Measurements from ENCODE around the gene RHBDL1. TPM values are rescaled to one million over a fixed set of nuclear protein-coding genes. Genes with fewer than 3 reads are reported as not detected.

The RHBDL1 gene
- total and polyA plus RNA-seq, 2 experiments from 2014 or later = 8.4 to 10.1 TPM

DNA sequence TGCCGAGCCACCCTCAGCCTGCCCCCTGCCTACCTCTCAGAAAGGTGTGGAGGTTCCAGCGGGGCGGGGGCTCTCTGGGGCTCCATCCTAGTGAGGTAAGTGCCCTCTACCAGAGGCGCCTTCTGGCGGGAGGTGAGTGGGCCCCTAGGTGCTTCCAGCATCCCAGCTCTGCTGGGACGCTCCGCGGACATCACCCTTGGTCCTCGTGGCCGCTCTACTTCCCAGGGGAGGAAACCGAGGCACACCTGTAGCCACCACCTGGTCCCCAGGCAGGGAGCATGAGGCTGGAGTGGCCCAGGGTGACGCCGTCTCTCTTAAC is 32.5 kb upstream of the RHBDL1 start:
- peak overlapping the region; percentile 80 for H3K4me2 ChIP-seq
- no peak overlapping the region for H2AFZ ChIP-seq
- 0 out of 2 replicates have a peak, but pooled peaks cover 4% of the 10 kb centered on the region for H3F3A ChIP-seq (replicated peaks; ENCODE audit: low read depth)
- no peaks in the 10 kb centered on the region for H3K36me3 ChIP-seq (ENCODE audit: insufficient read depth)
- Mint-ChIP-seq H3K9me3 (no peaks in the 10 kb centered on the region), H3K27me3 (ENCODE audit: insufficient read depth, low read depth, poor library complexity) (peaks cover 5% of the 10 kb centered on the region), H3K27ac (no peak overlapping the region), H3K4me1 (peaks cover 16% of the 10 kb centered on the region; the same call in 2 of the 3 replicates), H3K4me3 (peak overlapping the region; percentile 75), H3K36me3 (ENCODE audit: low read depth) (no peaks in the 10 kb centered on the region)
- no peak for TF ChIP-seq JUNB (IDR thresholded peaks at IDR 0.05; ENCODE audit: unreplicated experiment)
- TF ChIP-seq ZNF331 (CRISPR knock-in tag; IDR thresholded peaks at IDR 0.05; ENCODE audit: low read depth) = no peak
- no peak for TF ChIP-seq EZH2 (IDR thresholded peaks at IDR 0.05; ENCODE audit: low read depth, unreplicated experiment)
- no peak for TF ChIP-seq STAT1 (IDR thresholded peaks at IDR 0.05; ENCODE audit: unreplicated experiment)
- no peak for TF ChIP-seq CREB1 (CRISPR knock-in tag; IDR thresholded peaks at IDR 0.05; ENCODE audit: low read depth)
- no peak for TF ChIP-seq ZNF114 (CRISPR knock-in tag; IDR thresholded peaks at IDR 0.05)
- TF ChIP-seq, protein P1, sequence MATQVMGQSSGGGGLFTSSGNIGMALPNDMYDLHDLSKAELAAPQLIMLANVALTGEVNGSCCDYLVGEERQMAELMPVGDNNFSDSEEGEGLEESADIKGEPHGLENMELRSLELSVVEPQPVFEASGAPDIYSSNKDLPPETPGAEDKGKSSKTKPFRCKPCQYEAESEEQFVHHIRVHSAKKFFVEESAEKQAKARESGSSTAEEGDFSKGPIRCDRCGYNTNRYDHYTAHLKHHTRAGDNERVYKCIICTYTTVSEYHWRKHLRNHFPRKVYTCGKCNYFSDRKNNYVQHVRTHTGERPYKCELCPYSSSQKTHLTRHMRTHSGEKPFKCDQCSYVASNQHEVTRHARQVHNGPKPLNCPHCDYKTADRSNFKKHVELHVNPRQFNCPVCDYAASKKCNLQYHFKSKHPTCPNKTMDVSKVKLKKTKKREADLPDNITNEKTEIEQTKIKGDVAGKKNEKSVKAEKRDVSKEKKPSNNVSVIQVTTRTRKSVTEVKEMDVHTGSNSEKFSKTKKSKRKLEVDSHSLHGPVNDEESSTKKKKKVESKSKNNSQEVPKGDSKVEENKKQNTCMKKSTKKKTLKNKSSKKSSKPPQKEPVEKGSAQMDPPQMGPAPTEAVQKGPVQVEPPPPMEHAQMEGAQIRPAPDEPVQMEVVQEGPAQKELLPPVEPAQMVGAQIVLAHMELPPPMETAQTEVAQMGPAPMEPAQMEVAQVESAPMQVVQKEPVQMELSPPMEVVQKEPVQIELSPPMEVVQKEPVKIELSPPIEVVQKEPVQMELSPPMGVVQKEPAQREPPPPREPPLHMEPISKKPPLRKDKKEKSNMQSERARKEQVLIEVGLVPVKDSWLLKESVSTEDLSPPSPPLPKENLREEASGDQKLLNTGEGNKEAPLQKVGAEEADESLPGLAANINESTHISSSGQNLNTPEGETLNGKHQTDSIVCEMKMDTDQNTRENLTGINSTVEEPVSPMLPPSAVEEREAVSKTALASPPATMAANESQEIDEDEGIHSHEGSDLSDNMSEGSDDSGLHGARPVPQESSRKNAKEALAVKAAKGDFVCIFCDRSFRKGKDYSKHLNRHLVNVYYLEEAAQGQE (IDR thresholded peaks at IDR 0.05; ENCODE audit: unreplicated experiment) = no peak
- TF ChIP-seq POLR2AphosphoS5 (IDR thresholded peaks at IDR 0.05; ENCODE audit: low read depth) = no peak
- TF ChIP-seq, protein P2, sequence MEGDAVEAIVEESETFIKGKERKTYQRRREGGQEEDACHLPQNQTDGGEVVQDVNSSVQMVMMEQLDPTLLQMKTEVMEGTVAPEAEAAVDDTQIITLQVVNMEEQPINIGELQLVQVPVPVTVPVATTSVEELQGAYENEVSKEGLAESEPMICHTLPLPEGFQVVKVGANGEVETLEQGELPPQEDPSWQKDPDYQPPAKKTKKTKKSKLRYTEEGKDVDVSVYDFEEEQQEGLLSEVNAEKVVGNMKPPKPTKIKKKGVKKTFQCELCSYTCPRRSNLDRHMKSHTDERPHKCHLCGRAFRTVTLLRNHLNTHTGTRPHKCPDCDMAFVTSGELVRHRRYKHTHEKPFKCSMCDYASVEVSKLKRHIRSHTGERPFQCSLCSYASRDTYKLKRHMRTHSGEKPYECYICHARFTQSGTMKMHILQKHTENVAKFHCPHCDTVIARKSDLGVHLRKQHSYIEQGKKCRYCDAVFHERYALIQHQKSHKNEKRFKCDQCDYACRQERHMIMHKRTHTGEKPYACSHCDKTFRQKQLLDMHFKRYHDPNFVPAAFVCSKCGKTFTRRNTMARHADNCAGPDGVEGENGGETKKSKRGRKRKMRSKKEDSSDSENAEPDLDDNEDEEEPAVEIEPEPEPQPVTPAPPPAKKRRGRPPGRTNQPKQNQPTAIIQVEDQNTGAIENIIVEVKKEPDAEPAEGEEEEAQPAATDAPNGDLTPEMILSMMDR (conservative IDR thresholded peaks at IDR 0.05; ENCODE audit: low read depth in 2 of 2) = no peak
- TF ChIP-seq, protein P3, sequence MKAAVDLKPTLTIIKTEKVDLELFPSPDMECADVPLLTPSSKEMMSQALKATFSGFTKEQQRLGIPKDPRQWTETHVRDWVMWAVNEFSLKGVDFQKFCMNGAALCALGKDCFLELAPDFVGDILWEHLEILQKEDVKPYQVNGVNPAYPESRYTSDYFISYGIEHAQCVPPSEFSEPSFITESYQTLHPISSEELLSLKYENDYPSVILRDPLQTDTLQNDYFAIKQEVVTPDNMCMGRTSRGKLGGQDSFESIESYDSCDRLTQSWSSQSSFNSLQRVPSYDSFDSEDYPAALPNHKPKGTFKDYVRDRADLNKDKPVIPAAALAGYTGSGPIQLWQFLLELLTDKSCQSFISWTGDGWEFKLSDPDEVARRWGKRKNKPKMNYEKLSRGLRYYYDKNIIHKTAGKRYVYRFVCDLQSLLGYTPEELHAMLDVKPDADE (IDR thresholded peaks at IDR 0.05) = no peak
- TF ChIP-seq NANOG (IDR thresholded peaks at IDR 0.05; ENCODE audit: borderline replicate concordance) = no peak
- TF ChIP-seq, protein P4, sequence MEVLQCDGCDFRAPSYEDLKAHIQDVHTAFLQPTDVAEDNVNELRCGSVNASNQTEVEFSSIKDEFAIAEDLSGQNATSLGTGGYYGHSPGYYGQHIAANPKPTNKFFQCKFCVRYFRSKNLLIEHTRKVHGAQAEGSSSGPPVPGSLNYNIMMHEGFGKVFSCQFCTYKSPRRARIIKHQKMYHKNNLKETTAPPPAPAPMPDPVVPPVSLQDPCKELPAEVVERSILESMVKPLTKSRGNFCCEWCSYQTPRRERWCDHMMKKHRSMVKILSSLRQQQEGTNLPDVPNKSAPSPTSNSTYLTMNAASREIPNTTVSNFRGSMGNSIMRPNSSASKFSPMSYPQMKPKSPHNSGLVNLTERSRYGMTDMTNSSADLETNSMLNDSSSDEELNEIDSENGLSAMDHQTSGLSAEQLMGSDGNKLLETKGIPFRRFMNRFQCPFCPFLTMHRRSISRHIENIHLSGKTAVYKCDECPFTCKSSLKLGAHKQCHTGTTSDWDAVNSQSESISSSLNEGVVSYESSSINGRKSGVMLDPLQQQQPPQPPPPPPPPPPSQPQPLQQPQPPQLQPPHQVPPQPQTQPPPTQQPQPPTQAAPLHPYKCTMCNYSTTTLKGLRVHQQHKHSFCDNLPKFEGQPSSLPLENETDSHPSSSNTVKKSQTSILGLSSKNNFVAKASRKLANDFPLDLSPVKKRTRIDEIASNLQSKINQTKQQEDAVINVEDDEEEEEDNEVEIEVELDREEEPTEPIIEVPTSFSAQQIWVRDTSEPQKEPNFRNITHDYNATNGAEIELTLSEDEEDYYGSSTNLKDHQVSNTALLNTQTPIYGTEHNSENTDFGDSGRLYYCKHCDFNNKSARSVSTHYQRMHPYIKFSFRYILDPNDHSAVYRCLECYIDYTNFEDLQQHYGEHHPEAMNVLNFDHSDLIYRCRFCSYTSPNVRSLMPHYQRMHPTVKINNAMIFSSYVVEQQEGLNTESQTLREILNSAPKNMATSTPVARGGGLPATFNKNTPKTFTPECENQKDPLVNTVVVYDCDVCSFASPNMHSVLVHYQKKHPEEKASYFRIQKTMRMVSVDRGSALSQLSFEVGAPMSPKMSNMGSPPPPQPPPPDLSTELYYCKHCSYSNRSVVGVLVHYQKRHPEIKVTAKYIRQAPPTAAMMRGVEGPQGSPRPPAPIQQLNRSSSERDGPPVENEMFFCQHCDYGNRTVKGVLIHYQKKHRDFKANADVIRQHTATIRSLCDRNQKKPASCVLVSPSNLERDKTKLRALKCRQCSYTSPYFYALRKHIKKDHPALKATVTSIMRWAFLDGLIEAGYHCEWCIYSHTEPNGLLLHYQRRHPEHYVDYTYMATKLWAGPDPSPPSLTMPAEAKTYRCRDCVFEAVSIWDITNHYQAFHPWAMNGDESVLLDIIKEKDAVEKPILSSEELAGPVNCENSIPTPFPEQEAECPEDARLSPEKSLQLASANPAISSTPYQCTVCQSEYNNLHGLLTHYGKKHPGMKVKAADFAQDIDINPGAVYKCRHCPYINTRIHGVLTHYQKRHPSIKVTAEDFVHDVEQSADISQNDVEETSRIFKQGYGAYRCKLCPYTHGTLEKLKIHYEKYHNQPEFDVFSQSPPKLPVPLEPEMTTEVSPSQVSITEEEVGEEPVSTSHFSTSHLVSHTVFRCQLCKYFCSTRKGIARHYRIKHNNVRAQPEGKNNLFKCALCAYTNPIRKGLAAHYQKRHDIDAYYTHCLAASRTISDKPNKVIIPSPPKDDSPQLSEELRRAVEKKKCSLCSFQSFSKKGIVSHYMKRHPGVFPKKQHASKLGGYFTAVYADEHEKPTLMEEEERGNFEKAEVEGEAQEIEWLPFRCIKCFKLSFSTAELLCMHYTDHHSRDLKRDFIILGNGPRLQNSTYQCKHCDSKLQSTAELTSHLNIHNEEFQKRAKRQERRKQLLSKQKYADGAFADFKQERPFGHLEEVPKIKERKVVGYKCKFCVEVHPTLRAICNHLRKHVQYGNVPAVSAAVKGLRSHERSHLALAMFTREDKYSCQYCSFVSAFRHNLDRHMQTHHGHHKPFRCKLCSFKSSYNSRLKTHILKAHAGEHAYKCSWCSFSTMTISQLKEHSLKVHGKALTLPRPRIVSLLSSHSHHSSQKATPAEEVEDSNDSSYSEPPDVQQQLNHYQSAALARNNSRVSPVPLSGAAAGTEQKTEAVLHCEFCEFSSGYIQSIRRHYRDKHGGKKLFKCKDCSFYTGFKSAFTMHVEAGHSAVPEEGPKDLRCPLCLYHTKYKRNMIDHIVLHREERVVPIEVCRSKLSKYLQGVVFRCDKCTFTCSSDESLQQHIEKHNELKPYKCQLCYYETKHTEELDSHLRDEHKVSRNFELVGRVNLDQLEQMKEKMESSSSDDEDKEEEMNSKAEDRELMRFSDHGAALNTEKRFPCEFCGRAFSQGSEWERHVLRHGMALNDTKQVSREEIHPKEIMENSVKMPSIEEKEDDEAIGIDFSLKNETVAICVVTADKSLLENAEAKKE (CRISPR knock-in tag; IDR thresholded peaks at IDR 0.05) = no peak
- TF ChIP-seq EZH2phosphoT487 (IDR thresholded peaks at IDR 0.05; ENCODE audit: unreplicated experiment) = no peak
- H3K79me2 ChIP-seq (replicated peaks; ENCODE audit: insufficient read depth) = peaks cover 17% of the 10 kb centered on the region; the same call in 1 of the 2 replicates
- peak overlapping the region; percentile 74 for H3K4me3 ChIP-seq
- no peaks in the 10 kb centered on the region; the same call in 1 of the 2 replicates for H4K20me1 ChIP-seq (replicated peaks; ENCODE audit: insufficient read depth)
- no peaks in the 10 kb centered on the region for H3K27me3 ChIP-seq (ENCODE audit: insufficient read depth)
- ATAC-seq (no peak), DNase-seq (ENCODE audit: low spot score) (no peak)
- H3K4me1 ChIP-seq (ENCODE audit: insufficient read depth) = peaks cover 16% of the 10 kb centered on the region
- H3K27ac ChIP-seq (ENCODE audit: low read depth) = no peak overlapping the region
- no peaks in the 10 kb centered on the region for H3K9me2 ChIP-seq (ENCODE audit: insufficient read depth)
